GM12878 (cell line): ENCODE results near the gene PCK1. TPM values are rescaled to one million over a fixed set of nuclear protein-coding genes. Genes with fewer than 3 reads are reported as not detected.

ENCODE experiments used
- ATAC-seq: fragments of 200-7000 bp; cut with Tn5 transposase; 3 replicates; pipeline ENCODE4 v1.9.1; 2020; ENCODE audit warnings: mild to moderate bottlenecking, moderate library complexity
- BruUV-seq: library from RNA; stranded (reverse); fragments of 400-500 nt; replicated peaks from 2 replicates; lab custom pipeline; 2021; lab: Mats Ljungman, UMichigan
- CTCF ChIA-PET: fragments of 300-600 bp; sonication (Branson Sonifier 250); formaldehyde crosslinking; extraction: SDS; loops from one replicate; lab custom pipeline; 2021; ENCODE audit warnings: inconsistent platforms; lab: Yijun Ruan, JAX
- POLR2A ChIA-PET: fragments of 350-600 bp; formaldehyde crosslinking; extraction: SDS; loops from one replicate; lab custom pipeline; 2021; ENCODE audit warnings: inconsistent platforms; lab: Charles Lee
- RAD21 ChIA-PET: fragments of 300-600 bp; sonication (Branson Sonifier 250); formaldehyde crosslinking; loops from one replicate; lab custom pipeline; 2023; ENCODE audit warnings: antibody characterized with exemption; ENCODE audit not compliant: unreplicated experiment; lab: Charles Lee
- SMC1A ChIA-PET: fragments of 300-600 bp; sonication (Branson Sonifier 250); formaldehyde crosslinking; loops from one replicate; lab custom pipeline; 2023; ENCODE audit not compliant: unreplicated experiment, uncharacterized antibody; lab: Charles Lee
- DNase-seq: peaks from one replicate; pipeline ENCODE4 v3.0.0-alpha.2; 2011; ENCODE audit warnings: low read depth, low spot score
- FAIRE-seq: peaks from 3 replicates; lab custom pipeline; 2011; peaks lifted over from hg19 to GRCh38; lab: Jason Lieb, UNC
- H2AFZ ChIP-seq: 2 replicates; pipeline ENCODE4 v1.6.0; 2011; ENCODE audit warnings: low read depth, low read length, control low read depth; ENCODE audit not compliant: control insufficient read depth
- H3K27ac ChIP-seq: 2 replicates; pipeline ENCODE4 v1.5.1; 2011; ENCODE audit warnings: control low read depth; ENCODE audit not compliant: control insufficient read depth, insufficient read depth
- H3K27me3 ChIP-seq, 2 experiments: replicated peaks in 1 of 2; 2 replicates each; pipeline versions ENCODE4 v1.6.0 to v1.6.1; 2011; ENCODE audit warnings: low read length in 1 of 2; ENCODE audit not compliant: control insufficient read depth in 2 of 2, insufficient read depth in 2 of 2
- H3K36me3 ChIP-seq, 2 experiments: 2 replicates each; pipeline ENCODE4 v1.5.1; 2011; ENCODE audit warnings: low read length in 1 of 2; ENCODE audit not compliant: control insufficient read depth in 2 of 2, insufficient read depth in 2 of 2
- H3K4me1 ChIP-seq: 2 replicates; pipeline ENCODE4 v1.6.1; 2011; ENCODE audit warnings: mild to moderate bottlenecking, low read length, moderate library complexity, mixed read lengths; ENCODE audit not compliant: control insufficient read depth, insufficient read depth
- H3K4me2 ChIP-seq: 2 replicates; pipeline ENCODE4 v1.6.0; 2011; ENCODE audit warnings: control low read depth; ENCODE audit not compliant: control insufficient read depth, insufficient read depth
- H3K4me3 ChIP-seq: fragments of 200-600 bp; sonication (generic); 2 replicates; pipeline ENCODE4 v1.5.1; 2016
- H3K79me2 ChIP-seq: 2 replicates; pipeline ENCODE4 v1.6.0; 2011; ENCODE audit warnings: low read length; ENCODE audit not compliant: control insufficient read depth, insufficient read depth
- H3K9ac ChIP-seq: 2 replicates; pipeline ENCODE4 v1.8.0; 2011; ENCODE audit warnings: low read length, control low read depth, mixed read lengths; ENCODE audit not compliant: control insufficient read depth, insufficient read depth
- H3K9me3 ChIP-seq: replicated peaks from 3 replicates; pipeline ENCODE4 v1.5.1; 2011; ENCODE audit warnings: mild to moderate bottlenecking, low read length; ENCODE audit not compliant: control insufficient read depth, insufficient read depth
- H4K20me1 ChIP-seq: 2 replicates; pipeline ENCODE4 v1.6.0; 2011; ENCODE audit not compliant: control insufficient read depth, insufficient read depth
- BCL11A ChIP-seq: IDR thresholded peaks from 2 replicates; pipeline ENCODE4 v1.6.1; 2011; ENCODE audit warnings: low read depth, low read length
- CREB1 ChIP-seq: IDR thresholded peaks from 2 replicates; pipeline ENCODE4 v1.6.1; 2012; ENCODE audit warnings: low read depth, mild to moderate bottlenecking, inconsistent platforms
- DPF2 ChIP-seq: fragments of 450-650 bp; IDR thresholded peaks from 2 replicates; pipeline ENCODE4 v1.6.1; 2017; ENCODE audit warnings: mild to moderate bottlenecking
- ETV6 ChIP-seq, 2 experiments: fragments of 450-650 bp in 1 of 2; IDR thresholded peaks in 1 of 2; conservative IDR thresholded peaks in 1 of 2; 2 replicates each; pipeline ENCODE4 v1.6.1; 2014; ENCODE audit warnings: antibody characterized with exemption in 1 of 2, borderline replicate concordance in 1 of 2, low read depth in 1 of 2, mild to moderate bottlenecking in 1 of 2, moderate library complexity in 1 of 2
- FOXM1 ChIP-seq: IDR thresholded peaks from 2 replicates; pipeline ENCODE4 v1.6.1; 2012; ENCODE audit warnings: low read depth, mild to moderate bottlenecking, inconsistent platforms, low read length, moderate library complexity
- KAT2A ChIP-seq: conservative IDR thresholded peaks from 2 replicates; pipeline ENCODE4 v1.6.1; 2011; ENCODE audit warnings: low read depth, low read length; ENCODE audit not compliant: control insufficient read depth
- MLLT1 ChIP-seq: fragments of 450-650 bp; IDR thresholded peaks from 2 replicates; pipeline ENCODE4 v1.6.1; 2016; ENCODE audit warnings: mild to moderate bottlenecking
- NFIC ChIP-seq: IDR thresholded peaks from 2 replicates; pipeline ENCODE4 v1.6.1; 2012; ENCODE audit warnings: low read depth, mild to moderate bottlenecking, inconsistent platforms, low read length, moderate library complexity
- NFYB ChIP-seq: IDR thresholded peaks from 2 replicates; pipeline ENCODE4 v1.6.1; 2011; ENCODE audit warnings: low read depth, mild to moderate bottlenecking, low read length, improper control_type of control experiment, moderate library complexity; ENCODE audit not compliant: insufficient read depth
- NKRF ChIP-seq: fragments of 450-650 bp; conservative IDR thresholded peaks from 2 replicates; pipeline ENCODE4 v1.6.1; 2017; ENCODE audit warnings: mild to moderate bottlenecking, moderate library complexity
- PAX5 ChIP-seq: IDR thresholded peaks from 2 replicates; pipeline ENCODE4 v1.6.1; 2011; ENCODE audit warnings: low read depth, low read length, borderline replicate concordance
- RCOR1 ChIP-seq: conservative IDR thresholded peaks from 2 replicates; pipeline ENCODE4 v1.6.1; 2012; ENCODE audit warnings: low read depth, low read length, improper control_type of control experiment
- RUNX3 ChIP-seq: IDR thresholded peaks from 2 replicates; pipeline ENCODE4 v1.6.1; 2012; ENCODE audit warnings: low read length, inconsistent platforms
- TBL1XR1 ChIP-seq: IDR thresholded peaks from 2 replicates; pipeline ENCODE4 v1.6.1; 2012; ENCODE audit warnings: low read depth, low read length, improper control_type of control experiment
- ZBTB11 ChIP-seq: fragments of 450-650 bp; formaldehyde crosslinking; IDR thresholded peaks from 2 replicates; pipeline ENCODE4 v1.5.0; 2022; ENCODE audit warnings: mild to moderate bottlenecking, missing genetic modification characterization
- ZNF207 ChIP-seq: fragments of 450-650 bp; IDR thresholded peaks from 2 replicates; pipeline ENCODE4 v1.6.1; 2014; ENCODE audit warnings: antibody characterized with exemption, mild to moderate bottlenecking, borderline replicate concordance
- WGBS: methylation state at CpG from one replicate; pipeline ENCODE4 v1.1.6; 2016; ENCODE audit warnings: low lambda C conversion rate; ENCODE audit not compliant: insufficient replicate concordance, insufficient coverage; ENCODE audit errors: missing lambda C conversion rate; 5-methylcytosine and 5-hydroxymethylcytosine counted together
- in situ Hi-C: fragments of 300-500 bp; cut with MboI; formaldehyde crosslinking; loops from 9 replicates; pipeline ENCODE4 v1.14.3; 2018; ENCODE audit warnings: mixed read lengths
- intact Hi-C: fragments of 100-400 bp; cut with micrococcal nuclease; formaldehyde crosslinking; loops from one replicate; pipeline ENCODE4 v1.14.2; 2022; ENCODE audit not compliant: unreplicated experiment
- polyA plus RNA-seq, 11 experiments: library from polyadenylated mRNA; depleted of rRNA in 4 of 11; unstranded in 6 of 11; stranded (reverse) in 5 of 11; fragments of >200 nt; fragmentation: Nextera tagmentation in 4 of 11; fragmentation: Illumina TruSeq in 1 of 11; extraction: Ambion mirVana in 4 of 11; extraction: Trizol in 1 of 11; gene quantifications; 1 replicate in 1 of 11; 2 replicates in 10 of 11; pipeline versions ENCODE4 v1.2.1 to v1.2.3, GENCODE V29; 2011 to 2016; ENCODE audit warnings: inconsistent platforms in 2 of 11, missing spikeins in 2 of 11, low read depth in 1 of 11
- total RNA-seq, 4 experiments: library from RNA; depleted of rRNA in 3 of 4; stranded (reverse); fragments of >200 nt in 3 of 4; fragmentation: Illumina TruSeq in 1 of 4; extraction: Trizol in 1 of 4; gene quantifications; 2 replicates each; pipeline versions ENCODE4 v1.2.1 to v1.2.3, GENCODE V29; 2013 to 2021

PCK1 gene
- total and polyA plus RNA-seq, 10 of the 15 experiments (the other 5 are each of a cell fraction or from before 2014, with no cell fraction given): 0.02 to 0.33 (median 0.09) TPM; not detected in 5

GRCh38 chr20:57574954-57575353 lies 14.0 kb downstream of the PCK1 start (continued):
- no peak for TF ChIP-seq ZBTB11 (CRISPR knock-in tag)
- no peak for TF ChIP-seq KAT2A
- TF ChIP-seq ETV6 (conservative IDR thresholded peaks at IDR 0.05 in 1 of 2, IDR thresholded peaks at IDR 0.05 in 1 of 2; ENCODE audit: borderline replicate concordance in 1 of 2, low read depth in 1 of 2): no peak

- POLR2A ChIA-PET: no interaction called here
- SMC1A ChIA-PET: no interaction called here
- DNase-seq (no peak), ATAC-seq (no peak), FAIRE-seq (no peak)
- CTCF ChIA-PET: no interaction called here
- in situ Hi-C loops: no loop called here
- no peaks in the 10 kb centered on the region for H4K20me1 ChIP-seq
- no peak overlapping the region for H3K9ac ChIP-seq
- H2AFZ ChIP-seq: no peak overlapping the region
- intact Hi-C loops: no loop called here
- no peak overlapping the region for H3K27ac ChIP-seq
- BruUV-seq: no TSS peak
- no peaks in the 10 kb centered on the region for H3K79me2 ChIP-seq
- no peaks in the 10 kb centered on the region for H3K4me1 ChIP-seq
- no peaks in the 10 kb centered on the region for H3K36me3 ChIP-seq
- H3K4me3 ChIP-seq: no peak overlapping the region
- 17% methylated on average over 2 of the region's 2 CpGs for WGBS
- H3K27me3 ChIP-seq: peaks cover 0 to 4% of the 10 kb centered on the region in 2 experiments; a peak in 2 of 4 replicates
- no peaks in the 10 kb centered on the region for H3K9me3 ChIP-seq
- H3K4me2 ChIP-seq: no peak overlapping the region
- RAD21 ChIA-PET: no interaction called here
- TF ChIP-seq BCL11A: no peak
- TF ChIP-seq NFIC: no peak
- TF ChIP-seq DPF2: no peak
- TF ChIP-seq CREB1: no peak
- TF ChIP-seq FOXM1: no peak
- TF ChIP-seq RCOR1: no peak
- TF ChIP-seq PAX5: no peak
- no peak for TF ChIP-seq ZNF207
- no peak for TF ChIP-seq TBL1XR1
- TF ChIP-seq MLLT1: no peak
- TF ChIP-seq RUNX3: no peak
- no peak for TF ChIP-seq NFYB
- TF ChIP-seq NKRF: no peak
Observed at GRCh38 chr20:57576002-57576401, 15.1 kb downstream of the PCK1 start.
